Measurements from ENCODE around the gene SMCO2. TPM values are rescaled to one million over a fixed set of nuclear protein-coding genes. Genes with fewer than 3 reads are reported as not detected.

The SMCO2 gene
- total RNA-seq, 1 donor from 2014 or later, result not detected

DNA sequence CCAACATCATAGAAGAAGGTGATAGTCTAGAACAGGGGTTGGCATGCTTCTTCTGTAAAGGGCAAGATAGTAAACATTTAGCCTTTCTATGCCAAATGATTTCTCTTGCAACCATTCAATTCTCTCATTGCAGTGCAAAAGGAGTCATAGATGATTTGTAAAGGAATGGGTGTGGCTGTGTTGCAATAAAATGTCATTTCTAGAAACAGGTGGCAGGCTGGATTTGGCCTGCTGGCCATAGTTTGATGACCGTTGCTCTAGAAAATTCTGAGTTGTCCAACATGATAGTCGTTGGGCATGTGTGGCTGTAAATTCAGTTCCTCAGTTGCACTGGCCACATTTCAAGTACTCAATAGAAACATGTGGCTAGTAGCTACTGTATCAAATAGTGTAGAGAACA is 21.7 kb downstream of the SMCO2 start:
- TF ChIP-seq, protein P1, sequence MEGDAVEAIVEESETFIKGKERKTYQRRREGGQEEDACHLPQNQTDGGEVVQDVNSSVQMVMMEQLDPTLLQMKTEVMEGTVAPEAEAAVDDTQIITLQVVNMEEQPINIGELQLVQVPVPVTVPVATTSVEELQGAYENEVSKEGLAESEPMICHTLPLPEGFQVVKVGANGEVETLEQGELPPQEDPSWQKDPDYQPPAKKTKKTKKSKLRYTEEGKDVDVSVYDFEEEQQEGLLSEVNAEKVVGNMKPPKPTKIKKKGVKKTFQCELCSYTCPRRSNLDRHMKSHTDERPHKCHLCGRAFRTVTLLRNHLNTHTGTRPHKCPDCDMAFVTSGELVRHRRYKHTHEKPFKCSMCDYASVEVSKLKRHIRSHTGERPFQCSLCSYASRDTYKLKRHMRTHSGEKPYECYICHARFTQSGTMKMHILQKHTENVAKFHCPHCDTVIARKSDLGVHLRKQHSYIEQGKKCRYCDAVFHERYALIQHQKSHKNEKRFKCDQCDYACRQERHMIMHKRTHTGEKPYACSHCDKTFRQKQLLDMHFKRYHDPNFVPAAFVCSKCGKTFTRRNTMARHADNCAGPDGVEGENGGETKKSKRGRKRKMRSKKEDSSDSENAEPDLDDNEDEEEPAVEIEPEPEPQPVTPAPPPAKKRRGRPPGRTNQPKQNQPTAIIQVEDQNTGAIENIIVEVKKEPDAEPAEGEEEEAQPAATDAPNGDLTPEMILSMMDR (IDR thresholded peaks at IDR 0.05), result no peak
- Mint-ChIP-seq H3K36me3 (ENCODE audit: unreplicated experiment) (no peaks in the 10 kb centered on the region), H3K4me1 (ENCODE audit: unreplicated experiment) (peaks cover 2% of the 10 kb centered on the region), H3K27ac (ENCODE audit: unreplicated experiment) (no peak overlapping the region), H3K9me3 (ENCODE audit: unreplicated experiment) (no peaks in the 10 kb centered on the region), H3K27me3 (ENCODE audit: unreplicated experiment) (no peaks in the 10 kb centered on the region), H3K4me3 (ENCODE audit: unreplicated experiment) (no peak overlapping the region)
- no peak for DNase-seq (ENCODE audit: extremely low spot score, unreplicated experiment)

GRCh38 chr12:27469176-27469736 is 22.7 kb downstream of the SMCO2 start:
- no peak for DNase-seq (ENCODE audit: extremely low spot score, unreplicated experiment)
- no peaks in the 10 kb centered on the region for H3K9me3 Mint-ChIP-seq (ENCODE audit: unreplicated experiment)

GRCh38 chr12:27472604-27473003 is 26.1 kb downstream of the SMCO2 start:
- Mint-ChIP-seq H3K9me3 (ENCODE audit: unreplicated experiment) (peaks cover 23% of the 10 kb centered on the region), H3K4me3 (ENCODE audit: unreplicated experiment) (no peak overlapping the region), H3K36me3 (ENCODE audit: unreplicated experiment) (peaks cover 4% of the 10 kb centered on the region), H3K27me3 (ENCODE audit: unreplicated experiment) (no peaks in the 10 kb centered on the region), H3K4me1 (ENCODE audit: unreplicated experiment) (peaks cover 13% of the 10 kb centered on the region), H3K27ac (ENCODE audit: unreplicated experiment) (no peak overlapping the region)
- DNase-seq (ENCODE audit: extremely low spot score, unreplicated experiment), result no peak
- TF ChIP-seq, protein P1 (IDR thresholded peaks at IDR 0.05), result no peak

More at GRCh38 chr12:27469176-27469736, 22.7 kb downstream of the SMCO2 start:
- H3K4me1 Mint-ChIP-seq (ENCODE audit: unreplicated experiment), result peaks cover 7% of the 10 kb centered on the region
- H3K27me3 Mint-ChIP-seq (ENCODE audit: unreplicated experiment), result no peaks in the 10 kb centered on the region
- H3K36me3 Mint-ChIP-seq (ENCODE audit: unreplicated experiment), result no peaks in the 10 kb centered on the region
- no peak overlapping the region for H3K4me3 Mint-ChIP-seq (ENCODE audit: unreplicated experiment)
- TF ChIP-seq, protein P1 (IDR thresholded peaks at IDR 0.05), result no peak
- H3K27ac Mint-ChIP-seq (ENCODE audit: unreplicated experiment), result no peak overlapping the region

- Mint-ChIP-seq H3K36me3 (ENCODE audit: unreplicated experiment) (peaks cover 9% of the 10 kb centered on the region), H3K27me3 (ENCODE audit: unreplicated experiment) (no peaks in the 10 kb centered on the region), H3K9me3 (ENCODE audit: unreplicated experiment) (peaks cover 28% of the 10 kb centered on the region), H3K27ac (ENCODE audit: unreplicated experiment) (no peak overlapping the region), H3K4me1 (ENCODE audit: unreplicated experiment) (peaks cover 13% of the 10 kb centered on the region), H3K4me3 (ENCODE audit: unreplicated experiment) (no peak overlapping the region)
- TF ChIP-seq, protein P1 (IDR thresholded peaks at IDR 0.05), result no peak
- DNase-seq (ENCODE audit: extremely low spot score, unreplicated experiment), result no peak
Observed at GRCh38 chr12:27474344-27474743, 27.8 kb downstream of the SMCO2 start.

DNA sequence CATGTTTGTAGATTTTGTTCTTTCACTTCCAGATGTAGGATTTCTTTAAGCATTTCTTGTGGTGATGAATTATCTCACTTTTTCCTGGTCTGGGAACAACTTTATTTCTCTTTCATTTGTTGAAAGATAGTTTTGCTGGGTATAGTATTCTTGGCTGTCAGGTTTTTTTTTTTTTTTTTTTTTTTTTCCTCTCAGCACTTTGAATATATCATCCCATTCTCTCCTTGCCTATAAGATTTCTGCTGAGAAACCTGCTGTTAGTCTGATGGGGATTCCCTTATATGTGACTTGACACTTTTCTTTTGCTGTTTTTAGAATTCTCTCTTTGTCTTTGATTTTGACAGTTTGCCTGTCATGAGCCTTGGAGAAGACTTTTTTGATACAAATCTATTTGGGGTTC is 30.5 kb downstream of the SMCO2 start:
- Mint-ChIP-seq H3K27me3 (ENCODE audit: unreplicated experiment) (no peaks in the 10 kb centered on the region), H3K27ac (ENCODE audit: unreplicated experiment) (no peak overlapping the region), H3K4me3 (ENCODE audit: unreplicated experiment) (no peak overlapping the region), H3K9me3 (ENCODE audit: unreplicated experiment) (peaks cover 28% of the 10 kb centered on the region), H3K4me1 (ENCODE audit: unreplicated experiment) (peaks cover 11% of the 10 kb centered on the region), H3K36me3 (ENCODE audit: unreplicated experiment) (peaks cover 9% of the 10 kb centered on the region)
- DNase-seq (ENCODE audit: extremely low spot score, unreplicated experiment), result no peak
- TF ChIP-seq, protein P1 (IDR thresholded peaks at IDR 0.05), result no peak
